Smooth muscle cell (in vitro differentiated cells): Measurements from ENCODE around the gene MX2. TPM values are rescaled to one million over a fixed set of nuclear protein-coding genes. Genes with fewer than 3 reads are reported as not detected.

ENCODE experiments used
- DNase-seq: peaks from one replicate; lab custom pipeline; 2025; ENCODE audit not compliant: unreplicated experiment; lab: John Stamatoyannopoulos, UW
- H2AFZ ChIP-seq: fragments of 200-600 bp; sonication (generic); 2 replicates; pipeline ENCODE4 v1.6.0; 2016; ENCODE audit warnings: antibody characterized with exemption, low read depth, mild to moderate bottlenecking
- H3F3A ChIP-seq: fragments of 200-600 bp; sonication (generic); 2 replicates; pipeline ENCODE4 v1.6.0; 2017; ENCODE audit warnings: antibody characterized with exemption, low read depth
- H3K27ac ChIP-seq: fragments of 200-600 bp; sonication (generic); 2 replicates; pipeline ENCODE4 v1.5.1; 2016; ENCODE audit warnings: low read depth, mild to moderate bottlenecking
- H3K27me3 ChIP-seq: fragments of 200-600 bp; sonication (generic); 2 replicates; pipeline ENCODE4 v1.6.1; 2016; ENCODE audit warnings: low read depth, mild to moderate bottlenecking
- H3K36me3 ChIP-seq: fragments of 200-600 bp; sonication (generic); 2 replicates; pipeline ENCODE4 v1.5.1; 2016; ENCODE audit warnings: low read depth
- H3K4me1 ChIP-seq: fragments of 200-600 bp; sonication (generic); 2 replicates; pipeline ENCODE4 v1.5.1; 2016; ENCODE audit warnings: low read depth
- H3K4me2 ChIP-seq: fragments of 200-600 bp; sonication (generic); 2 replicates; pipeline ENCODE4 v1.6.0; 2016; ENCODE audit warnings: mild to moderate bottlenecking
- H3K4me3 ChIP-seq: fragments of 200-600 bp; sonication (generic); 2 replicates; pipeline ENCODE4 v1.5.1; 2016; ENCODE audit warnings: mild to moderate bottlenecking
- H3K79me2 ChIP-seq: fragments of 200-600 bp; sonication (generic); 2 replicates; pipeline ENCODE4 v1.6.0; 2016; ENCODE audit warnings: low read depth, mild to moderate bottlenecking
- H3K9ac ChIP-seq: fragments of 200-600 bp; sonication (generic); 2 replicates; pipeline ENCODE4 v1.6.0; 2016; ENCODE audit warnings: low read depth
- H3K9me3 ChIP-seq: fragments of 200-600 bp; sonication (generic); replicated peaks from 2 replicates; pipeline ENCODE4 v1.5.1; 2016; ENCODE audit warnings: low read depth
- H4K20me1 ChIP-seq: fragments of 200-600 bp; sonication (generic); 2 replicates; pipeline ENCODE4 v1.6.0; 2016; ENCODE audit warnings: low read depth
- CTCF ChIP-seq: fragments of 200-600 bp; sonication (generic); IDR thresholded peaks from 2 replicates; pipeline ENCODE4 v1.5.1; 2017; ENCODE audit warnings: borderline replicate concordance, mild to moderate bottlenecking, antibody characterized with exemption; ENCODE audit not compliant: insufficient read depth, poor library complexity, severe bottlenecking
- WGBS: methylation state at CpG from one replicate; pipeline ENCODE4 v1.1.7; 2016; ENCODE audit warnings: low lambda C conversion rate; 5-methylcytosine and 5-hydroxymethylcytosine counted together
- polyA plus RNA-seq: library from polyadenylated mRNA; unstranded; fragments of >200 nt; fragmentation: Nextera tagmentation; extraction: Ambion mirVana; gene quantifications from 2 replicates; pipeline ENCODE4 v1.2.1, GENCODE V29; 2016
- total RNA-seq: library from RNA; depleted of rRNA; stranded (reverse); fragments of >200 nt; gene quantifications from 2 replicates; pipeline ENCODE4 v1.2.3, GENCODE V29; 2014

The MX2 gene
- total and polyA plus RNA-seq, 2 experiments from 2014 or later = 2.5 to 3.1 TPM

GRCh38 chr21:41441546-41441945 lies 79.7 kb downstream of the MX2 start:
- H3K4me2 ChIP-seq = no peak overlapping the region
- no peak overlapping the region for H2AFZ ChIP-seq
- H3K27me3 ChIP-seq = no peaks in the 10 kb centered on the region
- 95% methylated on average over 14 of the region's 14 CpGs for WGBS
- no peaks in the 10 kb centered on the region for H4K20me1 ChIP-seq
- H3K9ac ChIP-seq = no peak overlapping the region
- H3K36me3 ChIP-seq = no peaks in the 10 kb centered on the region
- H3K9me3 ChIP-seq = no peaks in the 10 kb centered on the region
- no peak for DNase-seq
- no peak overlapping the region for H3K4me3 ChIP-seq
- TF ChIP-seq CTCF = no peak
- no peaks in the 10 kb centered on the region for H3K79me2 ChIP-seq
- no peak overlapping the region for H3K27ac ChIP-seq
- no peaks in the 10 kb centered on the region for H3K4me1 ChIP-seq
- no peaks in the 10 kb centered on the region for H3F3A ChIP-seq

GRCh38 chr21:41442481-41443186 lies 80.8 kb downstream of the MX2 start:
- Histone ChIP-seq H3K36me3 (no peaks in the 10 kb centered on the region), H3K9ac (no peak overlapping the region), H3F3A (no peaks in the 10 kb centered on the region), H3K4me3 (no peak overlapping the region), H4K20me1 (no peaks in the 10 kb centered on the region), H2AFZ (no peak overlapping the region), H3K27ac (no peak overlapping the region), H3K4me2 (peak overlapping the region; percentile 26), H3K9me3 (no peaks in the 10 kb centered on the region), H3K79me2 (no peaks in the 10 kb centered on the region), H3K27me3 (no peaks in the 10 kb centered on the region), H3K4me1 (no peaks in the 10 kb centered on the region)
- no peak for TF ChIP-seq CTCF
- WGBS = 98% methylated on average over 2 of the region's 2 CpGs
- no peak for DNase-seq

- Histone ChIP-seq H3F3A (no peaks in the 10 kb centered on the region), H3K79me2 (no peaks in the 10 kb centered on the region), H3K27ac (no peak overlapping the region), H3K4me3 (no peak overlapping the region), H3K27me3 (no peaks in the 10 kb centered on the region), H3K36me3 (no peaks in the 10 kb centered on the region), H3K9ac (no peak overlapping the region), H3K4me1 (no peaks in the 10 kb centered on the region), H2AFZ (no peak overlapping the region), H4K20me1 (no peaks in the 10 kb centered on the region), H3K4me2 (no peak overlapping the region), H3K9me3 (no peaks in the 10 kb centered on the region)
- no peak for TF ChIP-seq CTCF
- WGBS = 91% methylated on average over 7 of the region's 7 CpGs
- no peak for DNase-seq
Measured at GRCh38 chr21:41443562-41443961, 81.7 kb downstream of the MX2 start.

- Histone ChIP-seq H3K4me2 (no peak overlapping the region), H3K4me1 (no peaks in the 10 kb centered on the region), H3K79me2 (no peaks in the 10 kb centered on the region), H3K36me3 (no peaks in the 10 kb centered on the region), H3F3A (no peaks in the 10 kb centered on the region), H3K4me3 (no peak overlapping the region), H3K9me3 (no peaks in the 10 kb centered on the region), H2AFZ (no peak overlapping the region), H4K20me1 (no peaks in the 10 kb centered on the region), H3K27me3 (no peaks in the 10 kb centered on the region), H3K9ac (no peak overlapping the region), H3K27ac (no peak overlapping the region)
- DNase-seq = no peak
- TF ChIP-seq CTCF = no peak
- WGBS = 94% methylated on average over 13 of the region's 13 CpGs
Measured at GRCh38 chr21:41444703-41445464, 83.1 kb downstream of the MX2 start.
